ENCODE measurements around the gene ARSJ.

Gene ARSJ

GRCh38 chr4:113899271-113900070 is 80.0 kb downstream of the ARSJ start:
- DNase-seq (ENCODE audit: low spot score): no peak

- no peak for DNase-seq (ENCODE audit: low spot score)
Measured at GRCh38 chr4:113893546-113893945, 85.9 kb downstream of the ARSJ start.

GRCh38 chr4:113888006-113888405 is 91.4 kb downstream of the ARSJ start:
- no peak for DNase-seq (ENCODE audit: low spot score)

DNA sequence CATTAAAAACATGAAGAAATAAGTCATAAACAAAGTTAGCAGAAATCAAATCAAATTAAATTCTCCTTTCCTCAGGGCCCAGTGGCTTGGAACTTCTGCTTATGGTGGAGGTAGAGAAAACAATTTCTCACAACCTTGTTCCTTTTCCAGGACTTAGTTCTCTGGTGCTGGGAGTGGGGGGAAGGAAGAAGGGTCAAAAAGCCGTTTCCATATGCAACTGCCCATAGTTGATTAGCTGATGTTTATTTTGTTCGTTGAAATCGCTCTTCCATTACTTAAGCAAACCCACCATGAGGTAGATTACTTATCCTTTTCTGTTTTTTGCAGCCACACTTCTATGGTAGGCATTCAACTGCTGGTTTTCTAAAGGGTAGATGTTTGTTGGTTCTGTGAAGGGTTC is 94.2 kb downstream of the ARSJ start:
- no peak for DNase-seq (ENCODE audit: low spot score)

DNA sequence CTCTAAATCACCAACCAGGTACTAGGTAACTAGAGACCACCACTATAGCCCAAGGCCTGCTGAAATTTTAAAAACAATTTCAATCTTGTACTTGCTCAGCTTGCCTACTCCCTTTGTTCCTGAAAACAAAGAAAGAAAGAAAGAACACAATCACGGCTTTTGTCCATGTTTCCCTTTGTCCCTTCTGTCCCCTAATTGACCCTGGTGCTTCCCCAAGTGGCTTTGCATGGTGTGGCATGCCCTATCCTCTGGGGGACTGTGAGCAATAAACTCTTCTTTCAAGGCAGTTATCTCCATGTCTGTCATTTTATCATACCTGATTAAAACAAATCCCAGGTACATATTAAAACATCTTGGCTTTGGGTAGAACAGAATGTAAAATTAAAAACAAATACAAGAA is 94.8 kb downstream of the ARSJ start:
- no peak for DNase-seq (ENCODE audit: low spot score)

DNA sequence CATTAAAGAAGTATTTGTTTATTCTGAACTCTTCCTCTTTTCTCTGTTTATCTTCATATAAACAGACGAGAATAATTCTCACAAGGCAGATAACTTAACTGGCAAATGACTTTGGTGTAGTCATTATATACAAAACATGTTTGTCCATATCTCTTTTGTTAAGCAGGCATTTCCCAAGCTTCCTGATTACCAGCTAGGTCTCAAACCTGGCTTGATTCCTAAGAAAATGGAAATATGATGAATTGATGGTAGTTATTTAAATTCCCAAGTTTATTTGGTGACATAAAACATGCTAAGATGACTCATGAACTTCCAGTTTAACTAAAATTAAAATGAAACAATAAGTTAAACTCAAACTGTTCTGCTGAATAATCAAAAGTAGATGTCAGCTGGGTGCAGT is 96.8 kb downstream of the ARSJ start:
- DNase-seq (ENCODE audit: low spot score): no peak

DNA sequence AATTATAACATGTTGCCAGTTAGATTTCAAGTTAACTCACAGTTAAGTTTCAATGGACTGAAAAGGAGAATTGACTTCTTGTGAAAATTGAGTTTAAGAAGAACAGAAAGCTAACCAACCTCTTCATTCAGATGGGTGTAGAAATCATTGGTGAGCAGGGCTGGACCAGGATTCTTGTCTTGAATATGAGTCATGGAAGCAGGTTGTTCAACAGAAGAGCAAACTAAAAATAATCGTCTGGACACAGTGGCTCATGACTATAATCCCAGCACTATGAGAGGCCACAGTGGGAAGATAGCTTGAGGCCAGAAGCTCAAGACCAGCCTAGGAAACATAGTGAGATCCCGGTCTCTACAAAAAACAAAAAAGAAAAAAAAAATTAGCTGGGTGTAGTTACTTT is 98.2 kb downstream of the ARSJ start:
- DNase-seq (ENCODE audit: low spot score): no peak

DNA sequence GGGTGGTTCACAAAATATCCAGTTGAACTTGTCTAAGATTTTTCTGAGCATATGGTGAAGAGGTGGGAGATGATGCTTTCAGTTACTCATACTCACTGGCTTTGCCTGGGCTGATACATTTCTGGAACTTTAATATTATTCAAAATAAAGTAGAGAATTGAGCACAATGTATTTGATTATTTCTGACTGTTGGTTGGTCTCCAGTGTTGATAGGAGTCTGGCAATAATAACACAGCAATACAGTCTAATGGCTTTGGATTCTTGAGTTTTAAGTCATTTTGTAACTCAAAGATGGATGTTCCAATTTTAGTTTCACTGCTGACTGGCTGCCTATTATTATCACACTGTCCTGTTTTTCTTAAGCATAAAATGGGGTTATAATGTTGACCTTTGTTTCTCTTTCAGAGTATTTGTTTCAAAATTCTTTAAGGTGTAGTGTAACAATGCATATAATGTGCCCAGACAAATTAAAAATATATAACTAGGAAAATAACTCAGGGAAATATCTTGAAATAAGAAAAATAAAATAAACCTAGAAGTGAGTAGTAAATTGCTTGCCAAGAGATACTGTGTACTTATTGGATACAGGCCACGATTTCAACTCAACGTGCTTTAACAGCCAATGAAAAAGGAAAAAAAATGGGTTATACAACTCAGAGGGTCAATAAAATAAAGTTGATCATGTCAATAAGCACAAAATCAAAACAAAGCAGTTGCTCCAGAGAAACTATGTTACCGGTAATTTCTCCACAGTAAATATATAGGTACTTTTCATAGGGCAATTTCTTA is 99.0 kb downstream of the ARSJ start:
- DNase-seq (ENCODE audit: low spot score): no peak

DNA sequence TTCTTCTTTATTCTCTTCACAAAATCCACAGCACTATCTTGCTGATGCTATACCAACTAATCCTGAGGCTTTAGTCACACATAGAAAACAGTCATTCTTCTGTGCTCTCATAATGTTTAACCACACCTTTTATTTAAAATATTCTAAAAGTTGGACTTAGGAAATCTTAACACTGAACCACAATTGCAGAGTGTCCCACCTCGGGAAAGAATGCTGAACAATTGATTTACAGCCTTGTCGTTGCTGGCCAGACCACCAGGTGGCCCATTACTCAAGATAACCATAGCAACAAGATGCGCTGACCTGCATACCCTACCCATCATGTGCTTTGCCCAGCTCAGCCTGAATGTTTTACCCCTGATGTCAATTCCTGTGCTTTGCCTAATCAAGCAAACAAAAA is 100.8 kb downstream of the ARSJ start:
- DNase-seq (ENCODE audit: low spot score): no peak

- no peak for DNase-seq (ENCODE audit: low spot score)
Measured at GRCh38 chr4:113874480-113874879, 105.0 kb downstream of the ARSJ start.

DNA sequence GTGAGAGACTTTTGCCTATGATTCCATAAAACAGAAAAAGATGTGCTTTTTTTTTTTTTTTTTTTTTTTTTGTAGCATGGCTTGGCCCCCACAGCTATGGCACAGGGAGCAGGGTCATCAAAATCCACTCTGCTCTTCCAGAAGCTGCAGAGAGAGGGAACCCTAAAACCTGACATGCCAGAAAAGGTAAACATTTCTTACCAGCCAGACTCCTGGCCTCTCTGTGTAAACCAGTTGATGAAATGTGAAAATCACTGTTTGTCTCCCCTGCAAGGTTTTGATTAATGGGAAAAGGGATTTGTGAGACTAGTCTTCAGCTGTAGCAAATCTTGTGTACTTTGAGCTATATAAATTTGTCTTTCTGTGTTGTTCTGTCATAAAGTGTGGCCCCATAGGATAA is 105.9 kb downstream of the ARSJ start:
- no peak for DNase-seq (ENCODE audit: low spot score)

GRCh38 chr4:113872426-113873260 is 106.8 kb downstream of the ARSJ start:
- no peak for DNase-seq (ENCODE audit: low spot score)

DNA sequence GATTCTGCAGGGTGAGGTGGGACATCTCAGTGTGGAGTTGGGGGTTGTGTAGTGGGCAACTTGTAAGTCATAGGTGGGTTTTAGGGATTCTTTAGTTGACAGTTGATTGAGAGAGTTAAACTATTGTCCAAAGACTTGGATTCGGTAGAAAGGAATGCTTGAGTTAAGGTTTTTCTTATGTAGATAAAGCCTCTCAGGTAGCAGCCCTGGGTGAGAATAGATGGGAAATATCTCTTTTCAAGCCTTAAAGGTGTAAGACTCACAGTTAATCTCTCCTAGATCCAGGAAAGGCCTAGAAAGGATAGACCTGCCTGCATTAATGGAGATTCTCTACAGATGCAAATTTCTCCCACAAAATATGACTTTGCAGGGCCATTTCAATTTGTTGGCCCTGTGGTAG is 108.4 kb downstream of the ARSJ start:
- DNase-seq (ENCODE audit: low spot score): no peak

DNA sequence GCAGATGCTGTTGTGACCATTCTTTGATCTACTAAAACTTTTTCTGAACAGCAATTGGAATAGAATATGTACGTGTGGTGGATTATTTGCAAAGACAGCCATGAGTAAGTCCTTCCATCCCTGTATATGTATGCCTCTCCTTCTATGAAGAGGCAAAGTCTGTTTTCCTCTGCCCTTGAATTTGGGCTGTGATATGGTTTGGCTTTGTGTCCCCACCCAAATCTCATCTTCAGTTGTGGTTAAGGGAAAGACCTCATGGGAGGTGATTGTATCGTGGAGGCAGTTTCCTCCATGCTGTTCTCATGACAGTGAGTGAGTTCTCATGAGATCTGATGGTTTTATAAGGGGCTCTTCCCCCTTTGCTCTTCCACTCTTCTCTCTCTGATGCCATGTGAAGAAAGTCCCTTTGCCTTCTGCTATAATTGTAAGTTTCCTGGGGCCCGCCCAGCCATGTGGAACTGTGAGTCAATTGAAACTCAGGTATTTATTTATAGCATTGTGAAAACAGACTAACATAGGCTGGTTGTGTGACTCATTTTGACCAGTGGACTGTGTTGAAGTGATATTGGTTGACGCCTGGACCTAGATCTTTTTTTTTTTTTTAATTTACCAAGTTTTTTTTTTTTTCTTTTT is 109.6 kb downstream of the ARSJ start:
- DNase-seq (ENCODE audit: low spot score): no peak

- DNase-seq (ENCODE audit: low spot score): no peak
Measured at GRCh38 chr4:113866611-113867010, 112.8 kb downstream of the ARSJ start.

DNA sequence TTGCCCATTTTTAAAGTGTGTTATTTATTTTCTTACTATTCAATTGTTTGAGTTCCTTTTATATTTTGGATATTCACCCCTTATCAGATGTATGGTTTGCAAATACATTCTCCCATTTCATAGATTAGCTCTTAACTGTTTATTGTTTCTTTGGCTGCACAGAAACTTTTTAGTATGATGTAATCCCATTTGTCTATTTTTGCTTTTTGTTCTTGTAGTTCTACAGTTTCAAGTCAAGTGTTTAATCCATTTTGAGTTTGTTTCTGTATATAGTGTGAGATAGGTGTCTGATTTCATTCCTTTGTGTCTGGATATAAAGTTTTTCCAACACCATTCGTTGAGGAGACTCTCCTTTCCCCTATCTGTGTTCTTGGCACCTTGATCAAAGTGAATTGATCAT is 120.5 kb downstream of the ARSJ start:
- DNase-seq (ENCODE audit: low spot score): no peak

GRCh38 chr4:113851816-113852215 is 127.6 kb downstream of the ARSJ start:
- DNase-seq (ENCODE audit: low spot score): no peak
